ENCODE results near the gene ZNF397.

Gene ZNF397

GRCh38 chr18:35247412-35248249, 6.8 kb downstream of the ZNF397 start:
- DNase-seq: no peak

DNA sequence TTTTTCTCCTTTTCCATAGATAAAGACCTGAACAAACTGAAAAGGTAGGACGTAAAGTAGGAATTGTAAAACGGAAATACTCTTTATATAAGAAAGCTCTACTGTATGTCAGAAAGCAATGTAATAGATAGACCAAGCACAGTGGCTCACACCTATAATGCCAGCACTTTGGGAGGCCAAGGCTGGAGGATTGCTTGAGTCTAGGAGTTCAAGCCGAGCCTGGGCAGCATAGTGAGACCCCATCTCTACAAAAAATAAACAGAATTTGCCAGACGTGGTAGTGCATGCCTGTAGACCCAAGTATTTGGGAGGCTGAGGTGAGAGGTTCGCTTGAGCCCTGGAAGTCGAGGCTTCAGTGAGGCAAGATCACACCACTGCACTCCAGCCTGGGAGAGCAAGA, 7.6 kb downstream of the ZNF397 start:
- DNase-seq: no peak

GRCh38 chr18:35252466-35252865, 11.6 kb downstream of the ZNF397 start:
- DNase-seq: no peak

GRCh38 chr18:35253655-35254287, 12.9 kb downstream of the ZNF397 start:
- DNase-seq: no peak

DNA sequence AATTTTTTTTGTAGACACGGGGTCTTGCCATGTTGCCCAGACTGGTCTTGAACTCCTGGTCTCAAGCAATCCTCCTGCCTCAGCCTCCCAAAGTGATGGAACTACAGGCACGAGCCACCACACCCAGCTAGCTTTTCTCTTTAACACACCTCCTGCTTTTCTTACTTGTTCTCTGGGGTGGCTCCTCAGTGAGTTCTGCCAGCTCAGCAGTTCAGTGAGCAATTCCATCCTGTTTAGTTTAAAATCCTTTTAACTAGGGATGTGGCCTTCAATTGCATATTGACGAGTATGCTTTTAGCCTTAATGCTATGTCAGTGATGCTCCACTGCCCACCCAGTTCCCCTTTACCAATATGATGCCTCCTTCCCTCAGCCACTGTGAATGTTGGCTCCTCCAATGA, 16.1 kb downstream of the ZNF397 start:
- no peak for DNase-seq

DNA sequence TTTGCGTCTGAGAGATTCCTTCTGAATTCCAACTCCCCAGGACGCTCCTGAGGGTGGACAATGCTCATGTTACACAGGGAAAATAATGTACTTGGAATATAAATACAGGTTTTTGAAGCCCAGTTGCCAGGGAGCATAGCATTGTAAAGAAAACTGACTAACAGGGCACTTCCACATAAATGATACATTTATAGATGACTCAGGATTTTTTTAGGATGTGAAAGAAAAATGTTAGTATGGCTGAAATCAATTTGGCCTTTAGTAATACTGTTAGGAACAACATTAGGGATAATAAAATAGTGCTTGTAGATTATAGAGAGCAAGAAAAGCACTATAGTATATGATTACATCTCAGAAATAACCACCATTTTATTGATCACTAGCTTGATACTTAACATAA, 23.6 kb downstream of the ZNF397 start:
- DNase-seq: no peak

DNA sequence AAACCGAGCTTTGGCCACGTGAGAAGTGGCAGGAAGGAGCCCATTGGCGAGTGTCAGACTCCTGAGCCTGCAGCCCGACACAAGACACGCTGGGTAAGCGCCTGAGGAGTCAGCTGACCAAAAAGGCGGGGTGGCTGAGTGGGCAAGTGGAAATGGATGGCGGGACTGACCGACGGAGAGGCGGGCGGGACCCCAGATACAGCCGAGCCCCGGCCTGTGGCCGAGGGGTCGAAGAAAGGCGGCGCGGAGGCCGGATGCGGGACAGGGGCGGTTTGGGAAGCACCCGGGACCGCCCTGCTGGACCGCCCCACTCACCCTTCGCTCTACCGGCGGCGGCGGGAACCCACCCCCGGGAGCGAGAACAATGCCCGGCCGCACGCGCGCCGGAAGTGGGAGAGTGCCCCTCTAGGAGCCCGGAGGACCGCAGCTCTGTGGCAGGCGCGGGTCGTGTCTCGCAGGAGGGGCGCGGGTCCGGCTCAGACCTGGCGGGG, 26.4 kb downstream of the ZNF397 start:
- DNase-seq: peak; percentile 80

DNA sequence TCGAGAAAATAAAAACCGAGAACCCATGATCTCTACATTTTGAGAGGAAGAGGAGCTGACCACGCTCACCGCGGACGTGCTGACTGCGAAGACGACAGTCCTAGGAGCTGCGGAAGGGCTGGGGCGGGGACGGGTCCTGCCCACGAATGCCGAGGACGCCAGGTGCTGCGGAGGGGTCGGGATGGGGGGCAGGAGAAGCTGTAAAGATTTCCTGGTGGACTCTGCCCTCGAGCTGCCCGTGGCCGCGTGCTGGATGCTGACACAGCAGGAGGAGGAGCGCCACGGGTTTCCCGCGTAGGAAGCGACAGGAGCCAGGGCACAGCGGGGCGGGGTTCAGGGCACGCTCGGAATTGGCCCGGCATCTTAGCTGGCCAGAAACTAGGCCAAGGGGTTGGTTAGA, 27.0 kb downstream of the ZNF397 start:
- peak; percentile 32 for DNase-seq

DNA sequence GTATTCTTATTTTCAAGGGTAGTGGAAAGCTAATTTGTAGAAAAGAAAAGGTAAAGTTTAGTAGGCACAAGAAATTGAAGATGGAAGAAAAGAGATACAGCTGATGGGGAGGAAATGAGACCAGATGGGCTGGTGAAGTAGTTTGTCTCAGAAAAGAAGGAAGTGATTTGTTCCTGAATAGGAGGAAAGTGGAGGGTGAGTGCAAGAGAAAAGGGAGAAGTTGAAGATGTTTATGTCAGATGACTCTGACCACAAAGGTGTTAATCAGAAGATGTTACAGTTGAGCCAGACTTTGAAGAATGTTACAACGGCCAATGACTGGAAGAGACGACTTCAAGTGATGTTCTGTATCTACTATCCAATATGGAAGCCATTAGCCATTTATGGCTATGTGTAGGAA, 28.0 kb downstream of the ZNF397 start:
- DNase-seq: no peak

- DNase-seq: no peak
These were observed 30.8 kb downstream of the ZNF397 start for GRCh38 chr18:35271656-35272055.

GRCh38 chr18:35276267-35276666, 35.4 kb downstream of the ZNF397 start:
- DNase-seq: no peak

DNA sequence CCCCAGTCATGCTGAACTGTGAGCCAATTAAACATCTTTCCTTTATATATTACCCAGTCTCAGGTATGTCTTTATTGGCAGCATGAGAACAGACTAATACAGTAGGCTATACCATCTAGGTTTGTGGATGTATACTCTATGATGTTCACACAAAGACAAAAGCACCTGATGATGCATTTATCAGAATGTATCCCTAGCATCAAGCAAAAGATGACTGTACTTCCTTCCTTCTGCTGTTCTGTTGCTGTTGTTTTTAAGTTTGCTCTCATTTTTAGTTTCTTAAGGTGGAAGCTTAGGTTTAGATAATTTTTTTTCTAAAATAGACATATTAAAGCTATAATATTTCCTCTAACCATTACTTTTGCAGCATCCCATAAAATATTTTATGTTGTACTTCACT, 36.8 kb downstream of the ZNF397 start:
- DNase-seq: no peak

GRCh38 chr18:35278085-35278484, 37.3 kb downstream of the ZNF397 start:
- no peak for DNase-seq

GRCh38 chr18:35278969-35279368, 38.1 kb downstream of the ZNF397 start:
- no peak for DNase-seq

- DNase-seq: no peak
These were observed 41.5 kb downstream of the ZNF397 start for GRCh38 chr18:35282353-35282752.

DNA sequence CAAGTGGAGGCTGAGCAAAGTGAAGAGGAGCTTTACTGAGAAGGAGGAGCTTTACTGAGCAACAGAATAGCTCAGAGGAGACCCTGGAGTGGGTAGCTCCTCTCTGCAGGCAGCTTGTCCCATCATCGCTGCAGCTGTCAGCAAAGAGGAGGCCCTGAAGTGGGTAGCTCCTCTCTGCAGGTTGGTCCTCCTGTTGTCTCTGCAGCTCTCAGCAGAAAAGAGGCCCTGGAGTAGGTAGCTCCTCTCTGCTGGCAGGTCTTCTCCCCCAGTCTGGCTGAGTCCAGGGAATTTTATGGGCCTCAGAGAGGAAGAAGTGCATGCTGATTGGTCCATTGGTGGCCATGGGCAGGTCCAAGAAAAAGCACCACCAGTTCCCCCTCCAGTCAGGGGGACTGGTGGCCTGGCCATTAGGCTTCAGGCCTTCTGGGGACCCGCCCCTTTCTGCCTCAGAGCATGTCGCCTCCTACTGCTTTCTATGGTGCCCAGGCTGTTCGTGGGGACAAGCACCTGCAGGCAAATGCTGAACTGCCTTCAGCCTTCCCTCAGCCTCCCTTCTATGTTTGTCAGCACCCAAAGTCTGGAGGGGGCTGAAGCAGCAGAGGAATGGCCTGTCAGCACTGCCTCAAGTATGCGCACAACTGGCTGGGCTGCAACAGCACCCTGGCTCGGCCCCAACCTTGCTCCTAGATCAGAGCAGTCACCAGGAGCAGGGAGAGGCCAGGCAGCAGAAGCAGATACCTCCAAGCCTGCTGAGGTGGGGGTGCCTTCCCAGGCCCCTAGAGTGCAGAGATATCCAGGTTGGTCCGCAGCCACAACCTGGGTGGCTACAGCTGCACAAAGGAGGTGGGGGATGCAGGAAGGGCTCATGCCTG, 43.3 kb downstream of the ZNF397 start:
- DNase-seq: no peak

DNA sequence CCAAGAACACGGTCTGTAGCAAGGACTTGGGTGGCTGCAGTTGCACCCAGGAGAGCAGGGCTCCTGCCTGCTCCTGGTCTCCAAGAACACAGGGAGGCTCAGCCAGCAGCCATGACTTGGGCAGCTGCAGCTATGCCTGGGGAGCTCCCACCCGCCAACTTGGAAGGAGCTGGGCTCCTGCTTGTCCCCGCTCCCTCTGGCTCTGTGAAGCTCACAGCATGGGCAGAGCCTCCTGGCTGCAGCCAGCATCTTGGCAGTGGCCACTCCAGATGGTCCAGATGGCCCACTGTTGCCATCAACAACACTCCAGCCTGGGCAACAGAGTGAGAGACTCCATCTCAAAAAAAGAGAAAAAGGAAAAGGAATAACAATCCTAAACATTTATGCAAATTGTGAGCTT, 44.0 kb downstream of the ZNF397 start:
- DNase-seq: no peak

DNA sequence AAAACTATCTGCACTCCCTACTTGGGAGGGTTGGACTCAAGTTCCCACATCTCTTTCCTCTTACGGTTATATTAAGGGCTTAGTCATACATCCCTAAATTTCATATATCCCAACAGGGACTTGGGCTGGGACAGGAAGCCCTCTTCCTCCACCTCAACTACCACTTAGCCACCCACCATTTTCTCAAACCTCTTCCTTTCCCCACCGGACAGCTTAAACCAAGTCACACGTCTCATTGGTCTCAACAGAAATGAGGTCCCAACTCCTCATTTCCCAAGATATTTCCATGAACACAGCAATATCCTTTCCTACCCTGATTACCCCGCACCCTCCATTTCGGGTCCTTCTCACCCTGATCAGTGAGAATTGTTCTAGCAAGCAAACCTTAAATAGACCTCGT, 48.5 kb downstream of the ZNF397 start:
- peak; percentile 4 for DNase-seq

GRCh38 chr18:35289727-35290093, 48.9 kb downstream of the ZNF397 start:
- no peak for DNase-seq

- DNase-seq: peak; percentile 98
These were observed 49.4 kb downstream of the ZNF397 start, which contains the start of gene ZSCAN30 for GRCh38 chr18:35290094-35290735. Gene ZSCAN30 (minus strand): TSS chr18:35290229. CDS start chr18:35264352, 25,877 bp downstream.

GRCh38 chr18:35291166-35291565, 50.3 kb downstream of the ZNF397 start:
- DNase-seq: no peak

DNA sequence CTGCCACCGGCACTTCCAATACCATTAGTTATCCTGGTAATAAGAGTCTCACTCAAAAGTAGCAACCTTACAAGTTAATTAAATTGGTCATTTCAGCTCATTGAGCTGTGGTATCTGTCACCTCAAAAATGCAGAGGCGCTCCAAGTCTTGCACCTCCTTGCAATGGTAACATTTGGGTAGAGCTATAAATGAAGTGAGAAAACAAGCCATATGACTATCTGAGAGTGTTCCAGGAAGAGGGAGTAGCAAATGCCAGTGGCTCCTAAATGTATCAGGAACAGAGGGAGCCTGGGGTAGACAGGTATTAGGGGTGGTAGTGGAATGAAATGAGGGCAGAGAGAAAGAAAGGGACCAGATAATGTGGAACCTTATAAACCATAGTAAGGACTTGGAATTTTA, 55.2 kb downstream of the ZNF397 start:
- no peak for DNase-seq

- DNase-seq: no peak
These were observed 62.8 kb downstream of the ZNF397 start for GRCh38 chr18:35303610-35304009.
